Measurements from ENCODE around the gene CDKN1A. TPM values are rescaled to one million over a fixed set of nuclear protein-coding genes. Genes with fewer than 3 reads are reported as not detected.

The CDKN1A gene
- total RNA-seq, 4 donors from 2014 or later = 47.3 to 613 (median 93.3) TPM

DNA sequence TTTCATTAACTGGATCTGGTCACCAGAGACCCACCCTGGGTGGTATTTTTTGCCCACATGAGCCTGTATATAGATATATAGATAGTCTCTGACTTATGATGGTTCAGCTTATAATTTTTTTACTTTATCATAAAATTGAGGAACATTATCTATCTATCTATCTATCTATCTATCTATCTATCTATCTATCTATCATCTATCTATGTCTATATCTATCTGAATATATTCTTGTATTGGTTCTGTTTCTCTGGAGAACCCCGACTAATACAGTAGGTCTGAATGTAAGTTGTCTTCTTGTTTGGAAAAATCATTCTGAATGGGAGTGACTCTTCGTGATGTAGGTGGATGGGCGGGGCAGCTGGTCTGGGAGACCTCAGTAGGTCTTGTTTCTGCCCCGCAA is 13.3 kb upstream of the CDKN1A start:
- TF ChIP-seq POLR2AphosphoS5 (IDR thresholded peaks at IDR 0.05) = no peak
- no peaks in the 10 kb centered on the region for H3K36me3 ChIP-seq
- no peak overlapping the region for H3K27ac ChIP-seq (replicated peaks in 1 of 4)
- WGBS = 81% methylated on average over 4 of the region's 4 CpGs
- DNase-seq (ENCODE audit: extremely low spot score) = no peak
- no peaks in the 10 kb centered on the region for H3K9me3 ChIP-seq
- intact Hi-C loops (cut with DNase I) = no loop called here
- no peak overlapping the region for H3K4me3 ChIP-seq
- H3K4me1 ChIP-seq = peaks cover 11 to 23% (median 20%) of the 10 kb centered on the region in 4 donors
- no peaks in the 10 kb centered on the region for H3K27me3 ChIP-seq

DNA sequence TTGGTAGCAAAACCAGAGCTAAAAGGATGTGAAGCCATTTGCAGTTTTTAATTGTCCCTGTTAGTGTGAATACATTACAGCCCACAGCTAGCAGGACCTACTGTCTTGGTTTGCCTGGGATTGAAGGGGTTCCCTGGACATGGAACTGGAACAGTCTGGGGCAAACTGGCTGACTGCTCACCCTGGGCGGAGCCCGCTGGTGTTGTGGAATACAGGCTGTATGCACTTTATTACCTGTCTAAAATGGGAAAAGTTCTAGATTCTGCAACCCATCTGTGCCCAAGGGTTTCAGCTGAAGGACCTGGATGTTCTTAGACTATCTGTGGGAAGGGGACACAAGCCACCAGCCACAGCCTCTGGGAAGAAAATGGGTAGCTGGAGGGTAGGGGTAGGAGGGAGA is 12.2 kb upstream of the CDKN1A start:
- Histone ChIP-seq H3K9me3 (no peaks in the 10 kb centered on the region), H3K27ac (replicated peaks in 1 of 4) (no peak overlapping the region), H3K4me1 (peaks cover 4 to 15% (median 9%) of the 10 kb centered on the region in 4 donors), H3K4me3 (no peak overlapping the region), H3K36me3 (no peaks in the 10 kb centered on the region), H3K27me3 (no peaks in the 10 kb centered on the region)
- 92% methylated on average over 2 of the region's 2 CpGs for WGBS
- TF ChIP-seq POLR2A (IDR thresholded peaks at IDR 0.05; ENCODE audit: low read depth) = no peak
- TF ChIP-seq EP300 (IDR thresholded peaks at IDR 0.05) = no peak
- TF ChIP-seq, protein P1, sequence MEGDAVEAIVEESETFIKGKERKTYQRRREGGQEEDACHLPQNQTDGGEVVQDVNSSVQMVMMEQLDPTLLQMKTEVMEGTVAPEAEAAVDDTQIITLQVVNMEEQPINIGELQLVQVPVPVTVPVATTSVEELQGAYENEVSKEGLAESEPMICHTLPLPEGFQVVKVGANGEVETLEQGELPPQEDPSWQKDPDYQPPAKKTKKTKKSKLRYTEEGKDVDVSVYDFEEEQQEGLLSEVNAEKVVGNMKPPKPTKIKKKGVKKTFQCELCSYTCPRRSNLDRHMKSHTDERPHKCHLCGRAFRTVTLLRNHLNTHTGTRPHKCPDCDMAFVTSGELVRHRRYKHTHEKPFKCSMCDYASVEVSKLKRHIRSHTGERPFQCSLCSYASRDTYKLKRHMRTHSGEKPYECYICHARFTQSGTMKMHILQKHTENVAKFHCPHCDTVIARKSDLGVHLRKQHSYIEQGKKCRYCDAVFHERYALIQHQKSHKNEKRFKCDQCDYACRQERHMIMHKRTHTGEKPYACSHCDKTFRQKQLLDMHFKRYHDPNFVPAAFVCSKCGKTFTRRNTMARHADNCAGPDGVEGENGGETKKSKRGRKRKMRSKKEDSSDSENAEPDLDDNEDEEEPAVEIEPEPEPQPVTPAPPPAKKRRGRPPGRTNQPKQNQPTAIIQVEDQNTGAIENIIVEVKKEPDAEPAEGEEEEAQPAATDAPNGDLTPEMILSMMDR (IDR thresholded peaks at IDR 0.05) = no peak
- TF ChIP-seq POLR2AphosphoS5 (IDR thresholded peaks at IDR 0.05) = no peak
- no peak for DNase-seq (ENCODE audit: extremely low spot score)
- intact Hi-C loops (cut with DNase I) = no loop called here

DNA sequence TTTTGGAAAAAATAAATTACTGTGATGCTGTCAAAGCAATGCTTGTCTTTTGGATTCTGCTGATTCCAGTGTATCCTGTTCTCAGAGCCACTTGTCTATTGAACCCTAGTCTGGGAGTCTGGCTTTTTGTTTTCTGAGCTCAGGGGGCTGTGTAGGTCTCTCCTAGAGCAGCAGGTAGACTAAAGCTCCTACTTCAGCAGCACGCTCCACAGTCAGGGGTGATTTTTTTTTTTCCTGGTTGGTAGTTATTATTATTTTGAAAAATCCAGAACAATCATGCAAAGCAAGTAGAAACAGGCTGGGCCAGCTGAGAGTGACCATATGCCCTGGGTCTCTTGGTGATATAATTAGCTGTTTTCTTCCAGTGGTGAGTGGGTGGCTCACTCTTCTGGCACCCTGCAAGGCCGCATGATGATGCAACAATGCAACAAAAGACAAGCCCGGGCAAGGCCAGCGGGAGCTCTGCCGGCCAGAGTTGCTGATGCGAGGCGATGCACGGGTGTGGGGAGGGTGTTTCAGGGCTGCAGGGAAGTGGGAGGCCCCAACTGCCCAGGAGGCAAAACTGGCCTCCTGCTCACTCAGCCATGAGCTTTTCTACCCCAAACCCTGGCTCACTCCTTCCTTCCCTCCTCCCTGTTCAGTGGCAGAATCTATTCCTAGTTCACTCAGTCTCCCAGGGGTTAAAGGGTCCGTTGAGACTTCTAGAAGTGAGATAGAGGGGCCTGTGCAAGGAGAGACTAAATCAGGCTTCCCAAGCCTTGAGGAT is 11.5 kb upstream of the CDKN1A start:
- no peak overlapping the region for H3K27ac ChIP-seq (replicated peaks in 1 of 4)
- H3K36me3 ChIP-seq = no peaks in the 10 kb centered on the region
- intact Hi-C loops (cut with DNase I) = no loop called here
- H3K9me3 ChIP-seq = no peaks in the 10 kb centered on the region
- no peak for DNase-seq (ENCODE audit: extremely low spot score)
- no peak overlapping the region for H3K4me3 ChIP-seq
- peaks cover 4 to 15% (median 9%) of the 10 kb centered on the region in 4 donors for H3K4me1 ChIP-seq
- TF ChIP-seq POLR2AphosphoS5 (IDR thresholded peaks at IDR 0.05) (peak; percentile 22 to 48), POLR2A (IDR thresholded peaks at IDR 0.05; ENCODE audit: low read depth) (no peak)
- WGBS = 70% methylated on average over 9 of the region's 9 CpGs
- H3K27me3 ChIP-seq = no peaks in the 10 kb centered on the region

DNA sequence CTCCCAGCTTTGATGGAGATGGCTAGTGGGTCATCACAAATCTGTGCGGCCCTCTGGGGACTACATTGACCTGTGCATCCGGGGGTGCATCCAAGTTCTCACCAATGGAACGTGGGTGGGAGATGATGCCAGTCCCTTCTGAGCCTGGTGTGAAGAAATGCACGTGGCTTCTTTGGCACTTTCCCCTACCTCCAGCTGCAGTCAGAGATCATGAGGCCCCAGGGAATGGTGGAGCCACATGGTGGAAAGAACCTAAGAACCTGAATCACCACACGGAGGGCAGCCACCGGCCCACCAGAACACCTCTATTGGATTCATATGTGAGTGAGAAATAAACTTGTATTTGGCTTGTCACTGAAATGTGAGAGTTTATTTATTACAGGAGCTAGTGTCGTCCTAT is 9.9 kb upstream of the CDKN1A start:
- H3K27ac ChIP-seq (replicated peaks in 1 of 4) = no peak overlapping the region
- no peaks in the 10 kb centered on the region for H3K36me3 ChIP-seq
- H3K27me3 ChIP-seq = no peaks in the 10 kb centered on the region
- H3K9me3 ChIP-seq = no peaks in the 10 kb centered on the region
- TF ChIP-seq, protein P1 (IDR thresholded peaks at IDR 0.05) = no peak
- no peak for TF ChIP-seq EP300 (IDR thresholded peaks at IDR 0.05)
- TF ChIP-seq POLR2AphosphoS5 (IDR thresholded peaks at IDR 0.05) = no peak
- TF ChIP-seq POLR2A (IDR thresholded peaks at IDR 0.05; ENCODE audit: low read depth) = no peak
- DNase-seq (ENCODE audit: extremely low spot score) = no peak
- peaks cover 4 to 15% (median 9%) of the 10 kb centered on the region in 4 donors for H3K4me1 ChIP-seq
- intact Hi-C loops (cut with DNase I) = no loop called here
- no peak overlapping the region for H3K4me3 ChIP-seq
- 84% methylated on average over 7 of the region's 7 CpGs for WGBS

DNA sequence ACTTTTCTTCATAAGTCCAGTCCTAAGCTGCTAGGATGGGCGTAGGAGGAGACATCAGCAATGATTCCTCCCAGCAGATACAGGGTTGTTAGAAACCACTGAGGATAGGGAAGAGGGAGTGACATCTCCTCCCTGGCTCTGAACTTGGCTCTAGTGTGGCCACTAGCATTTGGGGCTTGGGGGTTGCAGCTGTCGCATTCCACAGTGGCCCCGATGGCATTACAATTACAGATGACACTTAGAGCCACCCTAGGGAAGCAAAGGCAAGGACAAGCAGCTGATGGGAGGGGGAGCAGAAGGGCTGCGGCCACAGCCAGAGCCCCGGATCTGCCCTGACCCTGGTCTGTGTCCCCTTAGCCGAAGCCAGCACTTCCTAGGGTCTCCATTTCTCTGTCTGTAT is 9.5 kb upstream of the CDKN1A start:
- H3K4me1 ChIP-seq = peaks cover 4 to 15% (median 9%) of the 10 kb centered on the region in 4 donors
- H3K27me3 ChIP-seq = no peaks in the 10 kb centered on the region
- no peak for DNase-seq (ENCODE audit: extremely low spot score)
- H3K27ac ChIP-seq (replicated peaks in 1 of 4) = no peak overlapping the region
- TF ChIP-seq EP300 (IDR thresholded peaks at IDR 0.05) (no peak), POLR2AphosphoS5 (IDR thresholded peaks at IDR 0.05) (no peak), POLR2A (IDR thresholded peaks at IDR 0.05; ENCODE audit: low read depth) (no peak)
- TF ChIP-seq, protein P1 (IDR thresholded peaks at IDR 0.05) = no peak
- no peaks in the 10 kb centered on the region for H3K9me3 ChIP-seq
- no peaks in the 10 kb centered on the region for H3K36me3 ChIP-seq
- intact Hi-C loops (cut with DNase I) = no loop called here
- no peak overlapping the region for H3K4me3 ChIP-seq
- WGBS = 86% methylated on average over 6 of the region's 6 CpGs
